Activated T-cell treated with anti-CD3 and anti-CD28 coated beads for 24 hours (primary cell): ENCODE data around the gene OR6C74.

Experiments
- DNase-seq: peaks from one replicate; pipeline ENCODE4 v3.0.0-alpha.2; 2020; ENCODE audit warnings: low read depth

Gene OR6C74

GRCh38 chr12:55244309-55244708 lies at the start of gene OR6C74:
Gene OR6C74, plus strand, starts transcription at chr12:55244609. Its CDS starts 2,679 bp downstream, at chr12:55247288.
- DNase-seq: no peak

GRCh38 chr12:55220725-55221124 lies 23.7 kb upstream of the OR6C74 start, which contains the start of gene OR10A7:
Gene OR10A7, plus strand, starts transcription at chr12:55221025. Its CDS starts 0 bp downstream, at chr12:55221025.
- DNase-seq: no peak

GRCh38 chr12:55226523-55226922 lies 17.9 kb upstream of the OR6C74 start:
- no peak for DNase-seq

GRCh38 chr12:55227643-55228042 lies 16.8 kb upstream of the OR6C74 start:
- DNase-seq: no peak

GRCh38 chr12:55246159-55246558 lies 1.8 kb downstream of the OR6C74 start:
- no peak for DNase-seq

- DNase-seq: no peak
These were observed 6.5 kb downstream of the OR6C74 start for GRCh38 chr12:55250944-55251343.

GRCh38 chr12:55253281-55253680 lies 8.9 kb downstream of the OR6C74 start:
- no peak for DNase-seq

- DNase-seq: no peak
These were observed 12.4 kb downstream of the OR6C74 start for GRCh38 chr12:55256831-55257230.

GRCh38 chr12:55258303-55258702 lies 13.9 kb downstream of the OR6C74 start:
- no peak for DNase-seq

GRCh38 chr12:55280991-55281390 lies 36.6 kb downstream of the OR6C74 start:
- no peak for DNase-seq

GRCh38 chr12:55289999-55290398 lies 45.6 kb downstream of the OR6C74 start:
- no peak for DNase-seq
